ENCODE measurements around the gene ZNF649. TPM values are rescaled to one million over a fixed set of nuclear protein-coding genes. Genes with fewer than 3 reads are reported as not detected.
A peak's percentile ranks its signal among the peaks of the same experiment; 100 is the strongest.
"Not testable (repeated sequence)": the region's sequence is repeated elsewhere in the genome, so short reads cannot be mapped to it uniquely, and the experiment has no call there.

Gene ZNF649
- total RNA-seq, 1 donor from 2014 or later, result 13.5 TPM

- Histone ChIP-seq H3K4me1 (no peaks in the 10 kb centered on the region), H3K27me3 (no peaks in the 10 kb centered on the region), H3K36me3 (no peaks in the 10 kb centered on the region), H3K27ac (no peak overlapping the region), H3K9me3 (peaks cover 34% of the 10 kb centered on the region), H3K4me3 (no peak overlapping the region)
- no peak for DNase-seq (ENCODE audit: extremely low spot score in 2 of 2)
- intact Hi-C loops (cut with DNase I), result no loop called here
- TF ChIP-seq CTCF (IDR thresholded peaks at IDR 0.05) (no peak), POLR2A (IDR thresholded peaks at IDR 0.05) (no peak), POLR2AphosphoS5 (IDR thresholded peaks at IDR 0.05; ENCODE audit: insufficient read depth in 1 of 2, low read depth in 1 of 2) (no peak)
These were observed 14.8 kb upstream of the ZNF649 start for GRCh38 chr19:51919606-51920005.

GRCh38 chr19:51916167-51916566, 11.3 kb upstream of the ZNF649 start:
- H3K27me3 ChIP-seq, result no peaks in the 10 kb centered on the region
- no peaks in the 10 kb centered on the region for H3K36me3 ChIP-seq
- no peaks in the 10 kb centered on the region for H3K4me1 ChIP-seq
- H3K27ac ChIP-seq, result no peak overlapping the region
- no peak overlapping the region for H3K4me3 ChIP-seq
- H3K9me3 ChIP-seq, result peaks cover 15% of the 10 kb centered on the region
- DNase-seq (ENCODE audit: extremely low spot score in 2 of 2), result no peak
- intact Hi-C loops (cut with DNase I), result no loop called here
- TF ChIP-seq POLR2AphosphoS5 (IDR thresholded peaks at IDR 0.05; ENCODE audit: insufficient read depth in 1 of 2, low read depth in 1 of 2) (no peak), POLR2A (IDR thresholded peaks at IDR 0.05) (no peak), CTCF (IDR thresholded peaks at IDR 0.05) (no peak)

GRCh38 chr19:51915324-51915867, 10.6 kb upstream of the ZNF649 start:
- Histone ChIP-seq H3K36me3 (no peaks in the 10 kb centered on the region), H3K27me3 (no peaks in the 10 kb centered on the region), H3K4me3 (no peak overlapping the region), H3K4me1 (no peaks in the 10 kb centered on the region), H3K27ac (no peak overlapping the region), H3K9me3 (peaks cover 13% of the 10 kb centered on the region)
- no peak for TF ChIP-seq POLR2AphosphoS5 (IDR thresholded peaks at IDR 0.05; ENCODE audit: insufficient read depth in 1 of 2, low read depth in 1 of 2)
- no peak for TF ChIP-seq POLR2A (IDR thresholded peaks at IDR 0.05)
- no peak for TF ChIP-seq CTCF (IDR thresholded peaks at IDR 0.05)
- intact Hi-C loops (cut with DNase I), result no loop called here
- DNase-seq (ENCODE audit: extremely low spot score in 2 of 2), result no peak

- peaks cover 13% of the 10 kb centered on the region for H3K4me1 ChIP-seq
- H3K27me3 ChIP-seq; H3K27ac ChIP-seq; intact Hi-C loops (cut with DNase I); H3K36me3 ChIP-seq; H3K9me3 ChIP-seq; H3K4me3 ChIP-seq; DNase-seq (ENCODE audit: extremely low spot score in 2 of 2): not testable (repeated sequence)
These were observed 3.2 kb upstream of the ZNF649 start for GRCh38 chr19:51907981-51908380.

- intact Hi-C loops (cut with DNase I); DNase-seq (ENCODE audit: extremely low spot score in 2 of 2); H3K27me3 ChIP-seq; H3K27ac ChIP-seq; H3K9me3 ChIP-seq; H3K4me3 ChIP-seq: not testable (repeated sequence)
- Histone ChIP-seq H3K36me3 (peaks cover 0 to 14% of the 10 kb centered on the region in 2 donors), H3K4me1 (peaks cover 15% of the 10 kb centered on the region)
These were observed 1.3 kb upstream of the ZNF649 start for GRCh38 chr19:51906108-51906507.

GRCh38 chr19:51905639-51906038, 822 bp upstream of the ZNF649 start:
- DNase-seq (ENCODE audit: extremely low spot score in 2 of 2); H3K9me3 ChIP-seq; intact Hi-C loops (cut with DNase I); H3K27me3 ChIP-seq; H3K4me3 ChIP-seq; H3K27ac ChIP-seq: not testable (repeated sequence)
- H3K36me3 ChIP-seq, result peaks cover 0 to 19% of the 10 kb centered on the region in 2 donors
- peaks cover 15% of the 10 kb centered on the region for H3K4me1 ChIP-seq

GRCh38 chr19:51905206-51905605, 389 bp upstream of the ZNF649 start:
- peak overlapping the region; percentile 73 for H3K4me3 ChIP-seq
- no peaks in the 10 kb centered on the region for H3K27me3 ChIP-seq
- H3K36me3 ChIP-seq, result peaks cover 0 to 23% of the 10 kb centered on the region in 2 donors
- TF ChIP-seq POLR2A (IDR thresholded peaks at IDR 0.05), result no peak
- TF ChIP-seq CTCF (IDR thresholded peaks at IDR 0.05), result no peak
- no peak for TF ChIP-seq POLR2AphosphoS5 (IDR thresholded peaks at IDR 0.05; ENCODE audit: insufficient read depth in 1 of 2, low read depth in 1 of 2)
- no peak overlapping the region for H3K27ac ChIP-seq
- H3K4me1 ChIP-seq, result peaks cover 15% of the 10 kb centered on the region
- intact Hi-C loops (cut with DNase I), result no loop called here
- H3K9me3 ChIP-seq, result peaks cover 6% of the 10 kb centered on the region
- DNase-seq (ENCODE audit: extremely low spot score in 2 of 2), result no peak

Data from vagina (tissue), 2 donors.